GM21515 (cell line): ENCODE data around the gene PPP5C.

Experiments used
- ATAC-seq: cut with Tn5 transposase; IDR thresholded peaks from one replicate; pipeline ENCODE4 v1.9.1; 2021; ENCODE audit not compliant: unreplicated experiment

The PPP5C gene

DNA sequence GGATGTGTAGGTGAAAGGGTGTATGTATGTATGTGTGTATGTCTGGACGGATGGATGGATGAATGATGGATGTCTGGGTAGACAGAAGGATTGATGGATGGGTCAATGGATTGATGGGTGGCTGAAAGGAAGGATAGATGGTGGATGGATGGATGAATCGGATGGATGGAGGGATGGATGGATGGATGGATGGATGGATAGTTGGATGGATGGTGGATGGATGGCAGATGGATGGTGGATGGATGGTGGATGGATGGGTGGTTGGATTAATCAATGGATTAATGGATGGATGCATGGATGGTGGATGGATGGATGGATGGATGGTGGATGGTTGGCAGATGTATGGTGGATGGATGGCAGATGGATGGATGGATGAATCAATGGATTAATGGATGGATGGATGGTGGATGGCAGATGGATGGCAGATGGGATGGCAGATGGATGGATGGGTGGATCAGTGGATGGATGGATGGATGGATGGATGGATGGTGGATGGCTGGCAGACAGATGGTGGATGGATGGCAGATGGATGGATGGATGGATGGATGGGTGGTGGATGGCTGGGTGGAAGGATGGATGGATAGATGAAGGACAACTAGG lies 16.5 kb upstream of the PPP5C start:
- ATAC-seq = no peak

DNA sequence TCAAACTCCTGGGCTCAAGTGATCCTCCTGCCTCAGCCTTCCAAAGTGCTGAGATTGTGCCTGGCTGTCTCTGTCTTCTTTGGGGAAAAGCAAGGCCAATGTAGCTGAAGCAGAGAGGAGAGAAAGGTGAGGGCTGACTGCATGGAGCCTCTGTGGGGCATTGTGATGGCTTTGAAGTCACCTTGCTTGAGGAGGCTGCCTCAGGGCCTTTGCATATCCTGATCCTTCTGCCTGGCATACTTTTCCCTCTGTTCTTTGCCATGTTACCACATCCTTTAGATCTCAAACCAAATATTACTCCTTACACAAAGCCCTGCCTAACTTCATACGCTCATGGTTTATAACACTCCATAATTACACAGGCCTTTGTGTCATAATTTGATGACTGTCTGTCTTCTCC lies 9.4 kb upstream of the PPP5C start:
- no peak for ATAC-seq

GRCh38 chr19:46339446-46339845 lies 7.4 kb upstream of the PPP5C start:
- no peak for ATAC-seq

GRCh38 chr19:46340051-46340659 lies 6.7 kb upstream of the PPP5C start:
- ATAC-seq = no peak

DNA sequence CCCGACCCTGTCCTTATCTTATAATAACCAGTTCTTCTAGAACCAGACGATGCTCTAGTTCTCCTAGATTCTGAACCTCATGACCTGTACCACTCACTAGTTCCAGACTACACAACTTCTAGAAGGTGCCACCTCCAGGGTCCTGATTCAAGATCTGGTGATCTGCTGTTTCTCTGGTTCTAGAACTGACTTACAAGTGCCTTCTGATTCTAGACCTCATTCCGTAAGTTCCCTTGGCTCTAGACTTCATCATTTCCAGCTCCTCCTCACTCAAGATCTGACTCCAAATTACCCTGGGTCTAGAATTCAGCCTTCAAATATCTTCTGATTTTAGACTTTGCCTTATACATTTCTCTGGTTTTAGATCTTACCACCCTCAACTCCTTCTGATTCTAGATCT lies 5.0 kb upstream of the PPP5C start:
- no peak for ATAC-seq

- no peak for ATAC-seq
Measured at GRCh38 chr19:46344363-46344762, 2.5 kb upstream of the PPP5C start.

- no peak for ATAC-seq
Measured at GRCh38 chr19:46345157-46345556, 1.7 kb upstream of the PPP5C start.

DNA sequence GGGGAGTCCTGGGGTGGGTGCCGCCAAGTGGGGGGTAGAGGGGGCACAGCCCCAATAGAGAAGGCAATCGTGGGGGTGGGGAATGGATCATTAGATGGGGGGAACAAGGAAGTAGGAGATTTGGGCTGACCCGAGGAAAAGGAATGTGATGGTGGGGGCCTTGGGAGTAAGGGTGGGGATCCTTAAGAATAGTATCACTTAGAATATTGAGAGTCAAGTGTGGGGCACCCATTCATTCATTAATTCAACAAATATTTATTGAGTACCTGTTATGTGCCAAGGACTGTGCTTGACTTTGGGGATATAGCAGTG lies 641 bp downstream of the PPP5C start:
- no peak for ATAC-seq

DNA sequence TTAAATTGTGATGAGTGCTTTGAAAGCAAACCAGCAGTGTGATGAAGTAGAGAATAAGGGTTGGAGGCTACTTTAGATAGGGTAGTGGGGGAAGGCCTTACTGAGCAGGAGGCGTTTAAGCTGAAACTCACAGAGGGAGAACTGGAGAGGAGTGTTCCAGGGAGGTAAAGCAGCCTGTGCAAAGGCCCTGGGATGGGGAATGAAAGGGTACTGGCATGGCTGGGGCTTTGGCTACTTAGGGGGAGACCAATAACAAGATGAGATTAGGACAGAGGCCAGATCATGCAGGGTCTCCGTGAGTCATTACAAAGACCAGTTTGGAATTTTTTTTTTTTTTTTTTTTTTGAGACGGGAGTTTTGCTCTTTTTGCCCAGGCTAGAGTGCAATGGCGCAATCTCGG lies 1.1 kb downstream of the PPP5C start:
- ATAC-seq = no peak

DNA sequence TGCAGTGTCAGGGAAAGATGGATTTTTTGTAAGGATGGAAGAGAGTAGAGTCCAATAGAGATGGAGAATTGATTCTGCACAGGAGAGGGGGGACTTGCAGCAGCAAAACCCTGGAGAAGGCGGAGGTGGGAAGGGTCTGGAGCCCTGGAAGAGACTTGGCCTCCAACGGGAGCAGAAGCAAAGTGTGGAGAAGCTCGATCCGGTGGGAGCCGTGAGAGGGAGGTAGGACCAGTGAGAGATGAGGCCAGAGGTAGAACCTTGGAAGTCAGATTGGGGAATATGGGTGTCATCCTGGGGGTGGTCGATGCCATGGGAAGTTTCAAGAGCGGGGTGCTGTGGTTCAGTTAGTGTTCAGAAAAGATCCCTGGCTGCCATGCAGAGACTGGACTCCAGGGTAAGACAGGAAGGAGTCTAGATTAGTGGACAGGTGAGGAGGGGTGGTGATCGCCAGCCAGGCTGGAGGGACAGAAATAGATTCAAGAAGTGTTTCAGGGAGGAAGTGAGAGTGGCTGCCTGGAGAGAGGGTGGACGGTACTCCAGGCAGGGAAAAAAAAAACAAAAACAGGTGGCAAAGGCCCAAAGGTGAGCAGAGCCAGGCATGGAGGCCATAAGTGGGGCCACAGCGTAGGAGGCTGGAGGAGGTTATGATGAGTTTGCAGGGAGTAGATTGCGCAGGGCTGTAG lies 2.6 kb downstream of the PPP5C start:
- no peak for ATAC-seq

DNA sequence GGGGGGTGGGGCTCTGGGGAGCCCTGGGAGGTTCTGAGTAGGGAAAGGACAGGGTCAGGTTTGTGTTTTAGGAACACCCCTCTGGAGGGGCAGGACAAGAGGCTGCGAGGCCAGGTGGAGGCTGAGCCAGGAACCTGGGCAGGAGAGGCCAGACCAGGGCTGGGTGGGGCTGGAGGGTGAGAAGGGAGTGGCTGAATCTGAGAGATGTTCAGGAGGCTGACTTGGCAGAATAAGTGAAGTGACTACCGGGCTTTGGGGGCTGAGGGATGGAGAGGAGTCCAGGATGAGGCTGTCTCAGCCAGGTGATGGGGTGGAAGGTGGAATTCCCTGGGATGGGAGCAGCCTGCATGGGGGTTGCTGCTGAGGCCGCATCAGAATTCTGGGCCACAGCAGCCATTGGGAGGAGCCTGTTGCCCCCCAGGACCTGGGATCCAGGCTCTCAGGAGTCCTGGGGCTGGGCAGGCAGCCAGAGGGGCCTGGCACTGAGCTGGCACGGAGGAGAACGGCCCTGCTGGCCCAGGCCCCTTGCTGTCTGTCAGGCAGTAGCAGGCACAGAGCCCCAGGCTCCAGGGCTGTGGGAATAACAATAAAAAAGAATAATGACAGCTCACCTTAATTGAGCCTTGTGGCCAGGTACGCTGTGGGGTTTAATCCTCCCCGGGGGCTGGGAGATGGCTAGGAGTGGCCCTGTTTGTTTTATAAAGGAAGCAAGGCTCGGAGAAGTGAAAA lies 3.3 kb downstream of the PPP5C start:
- no peak for ATAC-seq

- no peak for ATAC-seq
Measured at GRCh38 chr19:46350758-46351159, 3.9 kb downstream of the PPP5C start.

DNA sequence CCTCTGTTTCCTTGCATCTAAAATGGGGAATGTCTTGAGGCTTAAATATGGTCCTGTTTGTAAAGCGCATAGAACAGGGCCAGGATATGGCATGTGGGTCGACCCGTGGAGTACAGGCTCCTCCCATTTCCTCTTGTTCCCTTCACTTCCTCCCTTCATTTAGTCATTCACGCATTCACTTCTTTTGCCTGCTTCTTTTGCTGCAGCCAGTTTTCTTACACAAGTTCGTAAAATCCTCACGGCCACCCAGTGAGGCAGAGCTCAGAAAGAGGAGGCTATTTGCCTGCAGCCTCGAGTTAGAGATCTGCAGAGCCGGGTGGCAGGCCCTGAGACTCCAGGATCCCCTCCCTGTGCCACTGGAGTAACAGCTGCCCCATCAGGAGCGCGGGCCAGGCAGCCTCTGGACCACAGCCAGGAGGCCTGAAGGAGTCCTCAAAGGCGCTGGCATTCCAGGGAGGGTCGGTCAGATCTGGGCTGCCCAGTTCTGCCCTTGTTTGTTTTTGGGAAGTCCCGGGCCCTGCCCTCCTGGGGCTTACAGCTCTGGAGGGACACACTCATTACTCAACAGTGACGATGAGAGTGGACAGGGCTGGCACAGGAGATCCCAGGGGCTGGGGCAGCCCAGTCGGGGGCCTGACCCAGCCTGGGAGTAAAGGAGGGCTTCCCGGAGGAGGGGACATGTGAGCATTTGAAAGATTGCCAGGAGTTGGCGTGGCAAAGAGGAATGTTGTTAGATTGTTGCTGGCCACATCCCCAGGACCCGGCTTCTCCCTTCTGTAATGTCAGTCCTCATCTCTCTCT lies 4.6 kb downstream of the PPP5C start:
- ATAC-seq = no peak

GRCh38 chr19:46353730-46354528 lies 7.0 kb downstream of the PPP5C start:
- ATAC-seq = no peak

DNA sequence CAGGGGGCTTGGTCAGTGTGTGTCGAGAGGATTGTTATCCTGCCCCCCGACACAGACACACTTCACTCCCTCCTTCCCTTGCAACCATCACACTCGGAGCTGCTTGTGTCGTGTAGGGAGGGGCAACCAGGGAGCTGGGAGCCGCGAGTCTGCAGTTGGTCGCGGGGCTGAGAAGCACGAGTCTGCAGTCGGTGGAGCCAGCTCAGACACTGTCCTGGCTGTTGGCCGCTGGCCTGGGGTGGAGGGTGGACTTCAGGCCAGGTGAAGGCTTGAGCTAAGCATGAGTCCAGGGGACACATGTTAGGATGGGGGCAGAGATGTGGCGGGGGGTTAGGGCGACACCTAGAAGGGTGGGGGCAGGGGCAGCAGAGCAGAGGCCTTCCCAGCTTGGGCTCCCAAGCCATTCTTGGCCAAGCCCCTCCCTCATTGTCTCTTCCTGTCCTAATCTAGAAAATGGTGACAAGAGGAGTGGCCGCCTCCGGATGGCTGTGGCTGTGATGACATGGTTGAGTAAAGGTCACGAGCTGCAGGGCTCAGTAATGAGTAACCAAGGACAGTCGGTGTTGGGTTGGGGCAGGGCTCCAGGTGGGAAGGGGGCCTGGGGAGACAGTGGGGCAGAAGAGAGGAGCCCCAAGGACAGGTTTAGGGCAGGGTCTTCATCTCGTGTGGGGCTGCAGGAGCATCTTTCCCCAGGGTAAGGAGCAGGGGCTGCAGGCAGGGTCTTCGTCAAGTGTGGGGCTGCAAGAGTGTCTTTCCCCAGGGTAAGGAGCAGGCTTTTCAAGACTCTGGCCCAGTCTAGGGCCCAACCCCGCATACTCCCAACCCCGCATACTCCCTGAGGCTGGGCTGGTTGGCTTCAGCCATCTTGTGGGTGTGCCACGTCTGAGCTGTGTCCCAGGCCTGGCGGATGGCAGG lies 8.6 kb downstream of the PPP5C start:
- no peak for ATAC-seq

GRCh38 chr19:46356149-46357055 lies 9.5 kb downstream of the PPP5C start:
- ATAC-seq = no peak

DNA sequence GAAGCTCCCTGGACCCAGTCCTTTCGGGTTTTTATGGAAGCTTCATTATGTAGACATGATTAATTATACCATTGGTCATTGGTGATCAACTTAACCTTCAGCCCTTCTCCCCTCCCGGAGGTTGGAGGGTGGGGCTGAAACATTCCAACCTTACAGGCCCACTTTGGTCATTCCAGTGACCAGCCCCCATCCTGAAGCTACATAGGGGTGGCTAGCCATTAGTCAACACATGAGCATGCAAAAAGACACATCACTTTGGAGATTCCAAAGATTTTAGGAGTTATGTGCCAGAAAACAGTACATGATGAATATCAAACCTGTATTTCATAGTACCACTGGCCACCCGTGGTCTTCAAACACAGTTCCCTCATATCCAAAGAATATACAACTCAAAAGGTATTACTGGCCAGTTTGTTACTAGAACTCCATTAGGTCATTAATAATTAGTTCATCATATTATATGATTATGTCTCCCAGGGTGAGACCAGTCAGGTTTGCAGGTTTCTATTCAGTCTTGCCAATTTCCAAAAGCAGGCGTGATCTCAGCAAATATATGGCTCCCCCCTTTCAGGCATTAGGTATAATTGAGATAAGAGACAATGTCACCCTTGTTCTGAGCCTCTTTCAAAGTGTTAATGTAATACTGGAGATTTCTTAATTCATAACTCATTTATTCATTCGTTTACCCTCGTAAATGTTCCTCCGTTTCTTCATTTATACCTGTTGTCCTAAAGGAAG lies 11.1 kb downstream of the PPP5C start:
- no peak for ATAC-seq

- ATAC-seq = no peak
Measured at GRCh38 chr19:46361915-46362314, 15.0 kb downstream of the PPP5C start.
